HL-60 (cell line): Measurements from ENCODE around the gene TMEM229A.

Source experiments
- DNase-seq, 2 experiments: peaks; one replicate each; pipeline ENCODE4 v3.0.0-alpha.2; 2010 to 2020; ENCODE audit warnings: low read depth in 1 of 2, low spot score in 1 of 2
- H3K27ac ChIP-seq: fragments of 250-450 bp; sonication (Bioruptor Pico); replicated peaks from 2 replicates; pipeline ENCODE4 v1.5.1; 2020; ENCODE audit warnings: mild to moderate bottlenecking, moderate library complexity
- H3K27me3 ChIP-seq: fragments of 250-450 bp; sonication (Bioruptor Pico); 2 replicates; pipeline ENCODE4 v1.5.1; 2021; ENCODE audit warnings: mild to moderate bottlenecking, moderate library complexity; ENCODE audit not compliant: insufficient read depth, poor library complexity, severe bottlenecking
- H3K4me3 ChIP-seq: replicated peaks from 2 replicates; pipeline ENCODE4 v1.5.1; 2011; ENCODE audit warnings: mild to moderate bottlenecking, control low read depth, low read length; ENCODE audit not compliant: insufficient read depth
- CTCF ChIP-seq: IDR thresholded peaks from one replicate; pipeline ENCODE4 v1.5.1; 2011; ENCODE audit warnings: low read length, control low read depth, inconsistent platforms; ENCODE audit not compliant: insufficient read depth
- GABPA ChIP-seq: IDR thresholded peaks from 2 replicates; pipeline ENCODE4 v1.6.1; 2012; ENCODE audit warnings: low read depth
- POLR2AphosphoS5 ChIP-seq: IDR thresholded peaks from 2 replicates; pipeline ENCODE4 v1.6.1; 2012; ENCODE audit warnings: low read depth
- REST ChIP-seq: IDR thresholded peaks from 2 replicates; pipeline ENCODE4 v1.6.1; 2012; ENCODE audit warnings: low read depth; ENCODE audit not compliant: insufficient replicate concordance
- SPI1 ChIP-seq: IDR thresholded peaks from 2 replicates; pipeline ENCODE4 v1.6.1; 2012; ENCODE audit warnings: low read depth, mild to moderate bottlenecking, borderline replicate concordance

TMEM229A gene

GRCh38 chr7:123993996-123994395 is 38.9 kb downstream of the TMEM229A start:
- DNase-seq = no peak
- Histone ChIP-seq H3K4me3 (no peak overlapping the region), H3K27ac (no peak overlapping the region), H3K27me3 (no peaks in the 10 kb centered on the region)
- no peak for TF ChIP-seq REST
- no peak for TF ChIP-seq POLR2AphosphoS5
- no peak for TF ChIP-seq CTCF
- no peak for TF ChIP-seq SPI1
- TF ChIP-seq GABPA = no peak

- no peak for TF ChIP-seq GABPA
- no peak for TF ChIP-seq REST
- no peak for TF ChIP-seq CTCF
- TF ChIP-seq POLR2AphosphoS5 = no peak
- no peak for TF ChIP-seq SPI1
- no peak overlapping the region for H3K4me3 ChIP-seq
- DNase-seq = no peak
- no peak overlapping the region for H3K27ac ChIP-seq
- no peaks in the 10 kb centered on the region for H3K27me3 ChIP-seq
Measured at GRCh38 chr7:123992913-123993518, 39.9 kb downstream of the TMEM229A start.

- H3K4me3 ChIP-seq = no peak overlapping the region
- no peak for DNase-seq
- TF ChIP-seq SPI1 = no peak
- TF ChIP-seq CTCF = no peak
- TF ChIP-seq POLR2AphosphoS5 = no peak
- TF ChIP-seq REST = no peak
- no peak for TF ChIP-seq GABPA
- no peaks in the 10 kb centered on the region for H3K27me3 ChIP-seq
- no peak overlapping the region for H3K27ac ChIP-seq
Measured at GRCh38 chr7:123987445-123987844, 45.4 kb downstream of the TMEM229A start.
